GM12878 (cell line): ENCODE measurements around the gene TACSTD2. TPM values are rescaled to one million over a fixed set of nuclear protein-coding genes. Genes with fewer than 3 reads are reported as not detected.

Experiments used
- ATAC-seq: fragments of 200-7000 bp; cut with Tn5 transposase; 3 replicates; pipeline ENCODE4 v1.9.1; 2020; ENCODE audit warnings: mild to moderate bottlenecking, moderate library complexity
- BruUV-seq: library from RNA; stranded (reverse); fragments of 400-500 nt; replicated peaks from 2 replicates; lab custom pipeline; 2021; lab: Mats Ljungman, UMichigan
- CTCF ChIA-PET: fragments of 300-600 bp; sonication (Branson Sonifier 250); formaldehyde crosslinking; extraction: SDS; loops from one replicate; lab custom pipeline; 2021; ENCODE audit warnings: inconsistent platforms; lab: Yijun Ruan, JAX
- POLR2A ChIA-PET: fragments of 350-600 bp; formaldehyde crosslinking; extraction: SDS; loops from one replicate; lab custom pipeline; 2021; ENCODE audit warnings: inconsistent platforms; lab: Charles Lee
- RAD21 ChIA-PET: fragments of 300-600 bp; sonication (Branson Sonifier 250); formaldehyde crosslinking; loops from one replicate; lab custom pipeline; 2023; ENCODE audit warnings: antibody characterized with exemption; ENCODE audit not compliant: unreplicated experiment; lab: Charles Lee
- SMC1A ChIA-PET: fragments of 300-600 bp; sonication (Branson Sonifier 250); formaldehyde crosslinking; loops from one replicate; lab custom pipeline; 2023; ENCODE audit not compliant: unreplicated experiment, uncharacterized antibody; lab: Charles Lee
- DNase-seq: peaks from one replicate; pipeline ENCODE4 v3.0.0-alpha.2; 2011; ENCODE audit warnings: low read depth, low spot score
- FAIRE-seq: peaks from 3 replicates; lab custom pipeline; 2011; peaks lifted over from hg19 to GRCh38; lab: Jason Lieb, UNC
- H2AFZ ChIP-seq: 2 replicates; pipeline ENCODE4 v1.6.0; 2011; ENCODE audit warnings: low read depth, low read length, control low read depth; ENCODE audit not compliant: control insufficient read depth
- H3K27ac ChIP-seq: 2 replicates; pipeline ENCODE4 v1.5.1; 2011; ENCODE audit warnings: control low read depth; ENCODE audit not compliant: control insufficient read depth, insufficient read depth
- H3K27me3 ChIP-seq, 2 experiments: replicated peaks in 1 of 2; 2 replicates each; pipeline versions ENCODE4 v1.6.0 to v1.6.1; 2011; ENCODE audit warnings: low read length in 1 of 2; ENCODE audit not compliant: control insufficient read depth in 2 of 2, insufficient read depth in 2 of 2
- H3K36me3 ChIP-seq, 2 experiments: 2 replicates each; pipeline ENCODE4 v1.5.1; 2011; ENCODE audit warnings: low read length in 1 of 2; ENCODE audit not compliant: control insufficient read depth in 2 of 2, insufficient read depth in 2 of 2
- H3K4me1 ChIP-seq: 2 replicates; pipeline ENCODE4 v1.6.1; 2011; ENCODE audit warnings: mild to moderate bottlenecking, low read length, moderate library complexity, mixed read lengths; ENCODE audit not compliant: control insufficient read depth, insufficient read depth
- H3K4me2 ChIP-seq: 2 replicates; pipeline ENCODE4 v1.6.0; 2011; ENCODE audit warnings: control low read depth; ENCODE audit not compliant: control insufficient read depth, insufficient read depth
- H3K4me3 ChIP-seq: fragments of 200-600 bp; sonication (generic); 2 replicates; pipeline ENCODE4 v1.5.1; 2016
- H3K79me2 ChIP-seq: 2 replicates; pipeline ENCODE4 v1.6.0; 2011; ENCODE audit warnings: low read length; ENCODE audit not compliant: control insufficient read depth, insufficient read depth
- H3K9ac ChIP-seq: 2 replicates; pipeline ENCODE4 v1.8.0; 2011; ENCODE audit warnings: low read length, control low read depth, mixed read lengths; ENCODE audit not compliant: control insufficient read depth, insufficient read depth
- H3K9me3 ChIP-seq: replicated peaks from 3 replicates; pipeline ENCODE4 v1.5.1; 2011; ENCODE audit warnings: mild to moderate bottlenecking, low read length; ENCODE audit not compliant: control insufficient read depth, insufficient read depth
- H4K20me1 ChIP-seq: 2 replicates; pipeline ENCODE4 v1.6.0; 2011; ENCODE audit not compliant: control insufficient read depth, insufficient read depth
- ELK1 ChIP-seq: IDR thresholded peaks from 2 replicates; pipeline ENCODE4 v1.6.1; 2012; ENCODE audit warnings: low read depth, low read length, improper control_type of control experiment
- MEF2B ChIP-seq: fragments of 450-650 bp; IDR thresholded peaks from 2 replicates; pipeline ENCODE4 v1.6.1; 2018; ENCODE audit warnings: mild to moderate bottlenecking, moderate library complexity; ENCODE audit not compliant: partially characterized antibody, poor library complexity, severe bottlenecking
- NFYB ChIP-seq: IDR thresholded peaks from 2 replicates; pipeline ENCODE4 v1.6.1; 2011; ENCODE audit warnings: low read depth, mild to moderate bottlenecking, low read length, improper control_type of control experiment, moderate library complexity; ENCODE audit not compliant: insufficient read depth
- PBX3 ChIP-seq: IDR thresholded peaks from 2 replicates; pipeline ENCODE4 v1.6.1; 2011; ENCODE audit warnings: mild to moderate bottlenecking, low read depth, low read length, moderate library complexity; ENCODE audit not compliant: insufficient replicate concordance
- RAD51 ChIP-seq: fragments of 450-650 bp; IDR thresholded peaks from 2 replicates; pipeline ENCODE4 v1.6.1; 2016; ENCODE audit warnings: moderate library complexity, mild to moderate bottlenecking, inconsistent platforms
- RCOR1 ChIP-seq: conservative IDR thresholded peaks from 2 replicates; pipeline ENCODE4 v1.6.1; 2012; ENCODE audit warnings: low read depth, low read length, improper control_type of control experiment
- TBL1XR1 ChIP-seq: IDR thresholded peaks from 2 replicates; pipeline ENCODE4 v1.6.1; 2012; ENCODE audit warnings: low read depth, low read length, improper control_type of control experiment
- ZBTB33 ChIP-seq: fragments of 450-650 bp; IDR thresholded peaks from 2 replicates; pipeline ENCODE4 v1.6.1; 2017; ENCODE audit warnings: mild to moderate bottlenecking
- WGBS: methylation state at CpG from one replicate; pipeline ENCODE4 v1.1.6; 2016; ENCODE audit warnings: low lambda C conversion rate; ENCODE audit not compliant: insufficient replicate concordance, insufficient coverage; ENCODE audit errors: missing lambda C conversion rate; 5-methylcytosine and 5-hydroxymethylcytosine counted together
- in situ Hi-C: fragments of 300-500 bp; cut with MboI; formaldehyde crosslinking; loops from 9 replicates; pipeline ENCODE4 v1.14.3; 2018; ENCODE audit warnings: mixed read lengths
- intact Hi-C: fragments of 100-400 bp; cut with micrococcal nuclease; formaldehyde crosslinking; loops from one replicate; pipeline ENCODE4 v1.14.2; 2022; ENCODE audit not compliant: unreplicated experiment
- polyA plus RNA-seq, 11 experiments: library from polyadenylated mRNA; depleted of rRNA in 4 of 11; unstranded in 6 of 11; stranded (reverse) in 5 of 11; fragments of >200 nt; fragmentation: Nextera tagmentation in 4 of 11; fragmentation: Illumina TruSeq in 1 of 11; extraction: Ambion mirVana in 4 of 11; extraction: Trizol in 1 of 11; gene quantifications; 1 replicate in 1 of 11; 2 replicates in 10 of 11; pipeline versions ENCODE4 v1.2.1 to v1.2.3, GENCODE V29; 2011 to 2016; ENCODE audit warnings: inconsistent platforms in 2 of 11, missing spikeins in 2 of 11, low read depth in 1 of 11
- total RNA-seq, 4 experiments: library from RNA; depleted of rRNA in 3 of 4; stranded (reverse); fragments of >200 nt in 3 of 4; fragmentation: Illumina TruSeq in 1 of 4; extraction: Trizol in 1 of 4; gene quantifications; 2 replicates each; pipeline versions ENCODE4 v1.2.1 to v1.2.3, GENCODE V29; 2013 to 2021

The TACSTD2 gene
- total and polyA plus RNA-seq, 10 of the 15 experiments (the other 5 are each of a cell fraction or from before 2014, with no cell fraction given): 0.56 to 9.4 (median 3.7) TPM

- TF ChIP-seq PBX3 (no peak), ELK1 (no peak), NFYB (no peak), RAD51 (no peak), ZBTB33 (no peak)
These were observed 34.9 kb upstream of the TACSTD2 start (continued) for GRCh38 chr1:58611861-58612385.

- POLR2A ChIA-PET: no interaction called here
- H2AFZ ChIP-seq: no peak overlapping the region
- H3K4me1 ChIP-seq: no peaks in the 10 kb centered on the region
- no peak for TF ChIP-seq MEF2B
- no peak for TF ChIP-seq TBL1XR1
- TF ChIP-seq ELK1: no peak
- TF ChIP-seq RCOR1: no peak
- no peaks in the 10 kb centered on the region; a peak in 1 of 4 replicates for H3K27me3 ChIP-seq
- BruUV-seq: no TSS peak
- H3K36me3 ChIP-seq: no peaks in the 10 kb centered on the region
- RAD21 ChIA-PET: no interaction called here
- no peak overlapping the region for H3K4me3 ChIP-seq
- WGBS: 0% methylated on average over 2 of the region's 2 CpGs
- ATAC-seq: no peak
- H3K79me2 ChIP-seq: no peaks in the 10 kb centered on the region
- SMC1A ChIA-PET: no interaction called here
- in situ Hi-C loops (no loop called here), intact Hi-C loops (no loop called here)
- no peak for FAIRE-seq
- H4K20me1 ChIP-seq: no peaks in the 10 kb centered on the region
- no peak overlapping the region for H3K9ac ChIP-seq
- H3K9me3 ChIP-seq: peaks cover 1% of the 10 kb centered on the region; the same call in 1 of the 3 replicates
- CTCF ChIA-PET: no interaction called here
- H3K27ac ChIP-seq: no peak overlapping the region
- no peak for DNase-seq
- no peak overlapping the region for H3K4me2 ChIP-seq
These were observed 31.9 kb upstream of the TACSTD2 start for GRCh38 chr1:58608945-58609344.
